ENCODE data around the gene CLIC4.
"Not testable (repeated sequence)": the region's sequence is repeated elsewhere in the genome, so short reads cannot be mapped to it uniquely, and the experiment has no call there.

CLIC4 gene

DNA sequence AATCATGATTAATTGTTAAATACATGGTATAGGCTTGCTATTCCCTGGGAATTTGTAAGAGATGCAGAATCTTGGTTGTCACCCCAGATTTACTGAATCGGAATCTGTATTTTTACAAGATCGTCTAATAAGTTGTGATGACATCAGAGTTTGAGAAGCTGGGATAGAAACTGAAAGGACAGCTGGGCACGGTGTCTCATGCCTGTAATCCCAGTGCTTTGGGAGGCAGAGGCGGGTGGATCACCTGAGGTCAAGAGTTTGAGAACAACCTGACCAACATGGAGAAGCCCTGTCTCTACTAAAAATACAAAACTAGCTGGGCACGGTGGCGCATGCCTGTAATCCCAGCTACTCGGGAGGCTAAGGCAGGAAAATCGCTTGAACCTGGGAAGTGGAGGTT, 35.4 kb downstream of the CLIC4 start:
- H3K4me3 Mint-ChIP-seq; intact Hi-C loops (cut with micrococcal nuclease); H3K27me3 Mint-ChIP-seq; H3K9me3 Mint-ChIP-seq; H3K27ac Mint-ChIP-seq: not testable (repeated sequence)
- Mint-ChIP-seq H3K36me3 (ENCODE audit: low read depth) (peaks cover 13% of the 10 kb centered on the region), H3K4me1 (ENCODE audit: low read depth) (peaks cover 36% of the 10 kb centered on the region)

DNA sequence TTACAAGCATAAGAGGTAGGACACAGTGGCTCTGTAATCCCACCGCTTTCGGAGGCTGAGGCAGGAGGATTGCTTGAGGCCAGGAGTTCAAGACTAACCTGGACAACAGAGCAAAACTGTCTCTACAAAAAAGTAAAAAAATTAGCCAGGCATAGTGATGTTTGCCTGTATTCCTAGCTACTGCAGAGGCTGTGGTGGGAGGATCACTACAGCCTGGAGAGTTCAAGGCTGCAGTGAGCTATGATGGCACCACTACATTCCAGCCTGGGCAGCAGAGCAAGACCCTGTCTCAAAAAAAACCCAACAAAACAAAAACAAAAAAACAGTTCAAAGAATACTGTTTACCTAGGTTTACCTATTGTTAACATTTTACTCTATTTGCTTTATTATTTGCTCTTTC, 37.4 kb downstream of the CLIC4 start:
- peaks cover 12% of the 10 kb centered on the region for H3K36me3 Mint-ChIP-seq (ENCODE audit: low read depth)
- intact Hi-C loops (cut with micrococcal nuclease), result no loop called here
- H3K4me3 Mint-ChIP-seq, result no peak overlapping the region
- no peak overlapping the region for H3K27ac Mint-ChIP-seq
- peaks cover 37% of the 10 kb centered on the region for H3K4me1 Mint-ChIP-seq (ENCODE audit: low read depth)
- H3K9me3 Mint-ChIP-seq, result no peaks in the 10 kb centered on the region
- H3K27me3 Mint-ChIP-seq, result no peaks in the 10 kb centered on the region

DNA sequence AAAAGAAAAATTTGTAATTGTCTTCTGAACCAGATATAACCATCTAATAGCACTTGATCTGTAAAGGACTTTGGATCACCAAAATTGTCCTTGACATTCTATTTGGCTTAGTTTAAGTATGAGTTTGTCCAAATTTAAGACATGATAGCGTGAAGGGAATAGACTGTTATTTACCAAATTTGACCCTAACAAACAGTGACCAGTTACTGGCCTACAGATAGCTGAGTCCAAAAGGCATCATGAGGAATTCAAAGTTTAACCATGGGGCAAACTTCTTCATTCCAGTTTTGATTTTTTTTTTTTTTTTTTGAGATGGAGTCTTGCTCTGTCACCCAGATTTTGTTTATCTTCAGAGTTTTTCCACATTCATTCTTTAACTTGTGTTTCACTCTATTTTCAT, 38.5 kb downstream of the CLIC4 start:
- Mint-ChIP-seq H3K4me3 (no peak overlapping the region), H3K9me3 (no peaks in the 10 kb centered on the region), H3K27me3 (no peaks in the 10 kb centered on the region), H3K36me3 (ENCODE audit: low read depth) (peaks cover 12% of the 10 kb centered on the region), H3K27ac (no peak overlapping the region), H3K4me1 (ENCODE audit: low read depth) (peaks cover 37% of the 10 kb centered on the region)
- intact Hi-C loops (cut with micrococcal nuclease), result no loop called here

DNA sequence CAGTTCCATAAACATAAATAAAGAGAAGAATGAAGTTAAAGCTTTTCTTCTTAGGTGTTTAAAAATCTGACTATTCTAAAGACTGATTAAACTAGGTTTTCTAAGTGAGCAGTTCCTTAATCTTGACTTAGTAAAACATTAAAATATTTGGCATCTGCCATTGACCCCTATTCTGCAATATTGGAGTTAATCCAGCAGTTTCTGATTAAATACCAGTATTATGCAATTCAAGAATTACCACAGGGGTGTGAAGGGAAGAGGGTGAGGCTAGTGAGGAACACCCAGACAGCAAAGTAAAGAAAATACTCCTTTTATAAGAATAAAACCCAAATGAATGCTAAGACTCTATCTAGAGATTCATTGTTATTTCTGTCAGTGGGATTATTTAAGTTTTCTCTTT, 40.9 kb downstream of the CLIC4 start:
- peaks cover 25% of the 10 kb centered on the region for H3K4me1 Mint-ChIP-seq (ENCODE audit: low read depth)
- H3K27me3 Mint-ChIP-seq, result no peaks in the 10 kb centered on the region
- no peaks in the 10 kb centered on the region for H3K9me3 Mint-ChIP-seq
- intact Hi-C loops (cut with micrococcal nuclease), result no loop called here
- peaks cover 4% of the 10 kb centered on the region for H3K36me3 Mint-ChIP-seq (ENCODE audit: low read depth)
- peak overlapping the region; percentile 65 for H3K27ac Mint-ChIP-seq
- H3K4me3 Mint-ChIP-seq, result no peak overlapping the region

DNA sequence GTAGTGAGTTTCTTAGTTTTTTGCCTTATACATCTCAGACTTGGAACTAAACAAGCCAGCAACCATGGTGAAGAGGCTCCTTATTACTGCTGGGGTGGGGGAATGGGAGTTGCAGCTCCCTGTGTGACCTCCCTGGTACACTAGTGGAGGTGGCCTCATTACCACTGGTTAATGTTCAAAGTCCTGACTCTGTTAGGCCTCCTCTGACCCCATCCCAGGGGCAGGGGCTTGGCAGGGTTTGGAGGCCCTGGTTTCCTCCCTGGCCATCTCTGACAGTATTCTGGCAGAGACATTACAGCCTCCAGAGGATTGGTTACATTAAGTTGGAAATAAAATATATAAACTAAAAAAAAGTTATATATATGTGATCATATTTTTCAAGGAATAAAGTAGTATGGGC, 45.2 kb downstream of the CLIC4 start:
- H3K4me1 Mint-ChIP-seq (ENCODE audit: low read depth), result peaks cover 31% of the 10 kb centered on the region
- no peaks in the 10 kb centered on the region for H3K9me3 Mint-ChIP-seq
- no peak overlapping the region for H3K27ac Mint-ChIP-seq
- H3K4me3 Mint-ChIP-seq, result no peak overlapping the region
- no peaks in the 10 kb centered on the region for H3K27me3 Mint-ChIP-seq
- H3K36me3 Mint-ChIP-seq (ENCODE audit: low read depth), result no peaks in the 10 kb centered on the region
- intact Hi-C loops (cut with micrococcal nuclease), result no loop called here

DNA sequence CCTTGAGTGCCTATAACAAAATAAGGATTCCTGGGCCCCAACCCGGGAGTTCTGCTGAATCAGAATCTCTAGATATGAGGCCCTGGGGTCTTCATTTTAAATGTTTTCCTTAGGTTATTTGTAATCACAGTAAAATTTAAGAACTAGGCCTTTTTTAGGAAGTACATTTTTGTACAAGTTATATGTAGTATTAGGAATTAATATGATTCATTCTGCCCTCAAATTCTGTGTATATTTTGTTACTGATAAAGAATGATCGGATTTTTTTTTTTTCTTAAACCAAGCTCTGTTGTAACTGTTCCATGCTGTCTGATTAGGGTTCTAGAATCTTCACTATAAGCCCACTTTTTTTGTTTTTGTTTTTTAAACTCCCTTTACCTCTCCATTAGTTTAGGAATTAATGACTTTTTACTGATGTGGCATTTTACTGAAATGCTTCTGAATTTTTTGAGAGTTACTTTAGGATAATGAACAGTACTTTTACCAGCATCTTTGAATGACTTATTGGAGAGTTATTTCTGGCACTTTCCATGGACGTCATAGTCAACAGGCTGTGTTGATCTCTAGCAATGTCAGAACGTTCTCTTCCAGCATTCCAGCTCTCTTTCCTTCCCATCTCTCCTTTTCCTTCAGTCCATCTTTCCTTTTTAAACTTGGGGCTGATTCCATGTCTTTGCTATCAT, 48.3 kb downstream of the CLIC4 start:
- Mint-ChIP-seq H3K27ac (peak overlapping the region; percentile 76), H3K9me3 (no peaks in the 10 kb centered on the region), H3K36me3 (ENCODE audit: low read depth) (peaks cover 15% of the 10 kb centered on the region), H3K27me3 (no peaks in the 10 kb centered on the region), H3K4me1 (ENCODE audit: low read depth) (peaks cover 24% of the 10 kb centered on the region), H3K4me3 (no peak overlapping the region)
- intact Hi-C loops (cut with micrococcal nuclease), result no loop called here

DNA sequence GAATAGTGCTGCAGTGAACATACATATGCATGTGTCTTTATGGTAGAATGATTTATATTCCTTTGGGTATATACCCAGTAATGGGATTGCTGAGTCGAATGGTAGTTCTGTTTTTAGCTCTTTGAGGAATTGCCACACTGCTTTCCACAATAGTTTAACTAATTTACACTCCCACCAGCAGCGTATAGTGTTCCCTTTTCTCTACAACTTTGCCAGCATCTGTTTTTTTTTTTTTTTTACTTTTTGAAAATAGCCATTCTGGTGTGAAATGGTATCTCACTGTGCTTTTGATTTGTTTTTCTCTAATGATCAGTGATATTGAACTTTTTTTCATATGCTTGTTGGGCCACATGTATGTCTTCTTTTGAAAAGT, 48.9 kb downstream of the CLIC4 start:
- H3K9me3 Mint-ChIP-seq; H3K4me3 Mint-ChIP-seq; intact Hi-C loops (cut with micrococcal nuclease); H3K27me3 Mint-ChIP-seq: not testable (repeated sequence)
- H3K4me1 Mint-ChIP-seq (ENCODE audit: low read depth), result peaks cover 24% of the 10 kb centered on the region
- peaks cover 20% of the 10 kb centered on the region for H3K36me3 Mint-ChIP-seq (ENCODE audit: low read depth)
- peak overlapping the region; percentile 76 for H3K27ac Mint-ChIP-seq

DNA sequence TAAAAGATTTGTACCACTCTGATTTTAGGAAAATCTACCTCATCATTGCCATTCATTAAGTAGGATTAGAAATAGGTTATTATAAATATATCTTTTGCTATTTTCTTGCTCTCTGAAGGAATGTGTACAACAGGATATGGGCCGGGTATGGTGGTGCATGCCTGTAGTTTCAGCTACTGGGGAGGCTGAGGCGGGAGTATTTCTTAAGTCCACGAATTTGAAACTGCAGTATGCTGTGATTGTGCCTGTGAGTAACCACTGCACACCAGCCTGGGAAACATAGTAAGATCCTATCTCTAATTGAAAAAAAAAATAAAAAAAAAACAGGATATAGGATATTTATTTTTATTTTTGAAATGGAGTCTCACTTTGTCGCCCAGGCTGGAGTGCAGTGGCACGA, 50.0 kb downstream of the CLIC4 start:
- Mint-ChIP-seq H3K27me3 (no peaks in the 10 kb centered on the region), H3K4me3 (no peak overlapping the region), H3K9me3 (no peaks in the 10 kb centered on the region), H3K36me3 (ENCODE audit: low read depth) (peaks cover 24% of the 10 kb centered on the region), H3K27ac (no peak overlapping the region), H3K4me1 (ENCODE audit: low read depth) (peaks cover 24% of the 10 kb centered on the region)
- intact Hi-C loops (cut with micrococcal nuclease), result no loop called here

DNA sequence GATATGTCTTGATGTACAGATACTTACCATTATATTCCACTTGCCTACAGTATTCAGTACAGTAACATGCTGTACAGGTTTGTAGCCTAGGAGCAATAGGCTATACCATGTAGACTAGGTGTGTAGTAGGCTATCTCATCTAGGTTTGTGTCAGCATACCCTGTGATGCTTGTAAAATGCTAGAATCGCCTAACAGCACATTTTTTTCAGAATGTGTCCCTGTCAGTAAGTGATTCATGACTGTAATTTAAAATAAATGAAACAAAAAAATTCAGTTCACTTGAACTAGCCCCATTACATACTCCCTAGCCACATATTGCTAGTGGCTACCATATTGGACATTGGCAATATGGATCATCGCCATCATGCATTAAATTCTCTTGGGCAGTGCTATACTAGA, 51.3 kb downstream of the CLIC4 start:
- intact Hi-C loops (cut with micrococcal nuclease), result no loop called here
- Mint-ChIP-seq H3K4me1 (ENCODE audit: low read depth) (peaks cover 30% of the 10 kb centered on the region), H3K4me3 (no peak overlapping the region), H3K36me3 (ENCODE audit: low read depth) (peaks cover 24% of the 10 kb centered on the region), H3K27ac (no peak overlapping the region), H3K27me3 (no peaks in the 10 kb centered on the region), H3K9me3 (no peaks in the 10 kb centered on the region)

DNA sequence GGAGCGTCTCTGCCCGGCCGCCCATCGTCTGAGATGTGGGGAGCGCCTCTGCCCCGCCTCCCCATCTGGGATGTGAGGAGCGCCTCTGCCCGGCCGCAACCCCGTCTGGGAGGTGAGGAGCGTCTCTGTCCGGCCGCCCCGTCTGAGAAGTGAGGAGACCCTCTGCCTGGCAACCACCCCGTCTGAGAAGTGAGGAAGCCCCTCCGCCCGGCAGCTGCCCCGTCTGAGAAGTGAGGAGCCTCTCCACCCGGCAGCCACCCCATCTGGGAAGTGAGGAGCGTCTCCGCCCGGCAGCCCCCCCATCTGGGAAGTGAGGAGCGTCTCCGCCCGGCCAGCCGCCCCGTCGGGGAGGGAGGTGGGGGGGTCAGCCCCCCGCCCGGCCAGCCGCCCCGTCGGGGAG, 54.0 kb downstream of the CLIC4 start:
- H3K4me1 Mint-ChIP-seq (ENCODE audit: low read depth), result peaks cover 23% of the 10 kb centered on the region
- intact Hi-C loops (cut with micrococcal nuclease); H3K4me3 Mint-ChIP-seq; H3K9me3 Mint-ChIP-seq; H3K27ac Mint-ChIP-seq; H3K27me3 Mint-ChIP-seq: not testable (repeated sequence)
- H3K36me3 Mint-ChIP-seq (ENCODE audit: low read depth), result peaks cover 24% of the 10 kb centered on the region

DNA sequence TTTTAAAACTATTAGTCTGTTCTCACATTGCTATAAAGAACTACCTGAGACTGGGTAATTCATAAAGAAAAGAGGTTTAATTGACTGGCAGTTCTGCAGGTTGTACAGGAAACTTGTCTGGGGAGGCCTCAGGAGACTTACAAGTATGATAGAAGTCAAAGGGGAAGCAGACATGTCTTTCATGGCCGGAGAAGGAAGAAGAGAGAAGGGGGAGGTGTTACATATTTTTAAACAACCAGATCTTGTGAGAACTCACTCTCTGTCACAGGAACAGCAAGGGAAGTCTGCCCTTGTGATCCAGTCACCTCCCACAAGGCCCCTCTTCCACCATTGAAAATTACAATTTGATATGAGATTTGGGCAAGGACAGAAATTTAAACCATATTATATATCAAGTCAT, 55.9 kb downstream of the CLIC4 start:
- Mint-ChIP-seq H3K4me3 (no peak overlapping the region), H3K36me3 (ENCODE audit: low read depth) (peaks cover 24% of the 10 kb centered on the region), H3K9me3 (no peaks in the 10 kb centered on the region), H3K27me3 (no peaks in the 10 kb centered on the region), H3K27ac (peak overlapping the region; percentile 43), H3K4me1 (ENCODE audit: low read depth) (peaks cover 24% of the 10 kb centered on the region)
- intact Hi-C loops (cut with micrococcal nuclease), result no loop called here

DNA sequence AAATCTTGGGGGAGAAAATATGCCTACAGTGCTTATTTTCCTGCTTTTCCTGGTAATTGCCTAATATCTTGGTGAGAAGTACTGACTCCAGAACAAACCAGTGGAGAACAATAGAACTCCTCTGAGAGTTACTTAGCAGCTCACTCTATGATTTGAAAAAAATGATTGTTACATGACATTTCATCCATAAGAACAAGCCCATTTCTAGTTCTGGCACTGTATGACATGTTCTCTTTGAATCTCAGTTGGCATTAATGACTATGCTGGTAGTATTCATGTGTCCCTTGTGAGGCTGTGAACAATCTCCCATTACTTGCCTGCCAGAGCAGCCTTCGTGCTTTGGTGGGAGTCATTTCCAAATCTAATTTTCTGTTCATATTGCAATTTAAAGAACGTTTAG, 58.0 kb downstream of the CLIC4 start:
- Mint-ChIP-seq H3K9me3 (no peaks in the 10 kb centered on the region), H3K27me3 (no peaks in the 10 kb centered on the region), H3K27ac (no peak overlapping the region), H3K4me3 (no peak overlapping the region), H3K4me1 (ENCODE audit: low read depth) (peaks cover 35% of the 10 kb centered on the region), H3K36me3 (ENCODE audit: low read depth) (peaks cover 24% of the 10 kb centered on the region)
- intact Hi-C loops (cut with micrococcal nuclease), result no loop called here

DNA sequence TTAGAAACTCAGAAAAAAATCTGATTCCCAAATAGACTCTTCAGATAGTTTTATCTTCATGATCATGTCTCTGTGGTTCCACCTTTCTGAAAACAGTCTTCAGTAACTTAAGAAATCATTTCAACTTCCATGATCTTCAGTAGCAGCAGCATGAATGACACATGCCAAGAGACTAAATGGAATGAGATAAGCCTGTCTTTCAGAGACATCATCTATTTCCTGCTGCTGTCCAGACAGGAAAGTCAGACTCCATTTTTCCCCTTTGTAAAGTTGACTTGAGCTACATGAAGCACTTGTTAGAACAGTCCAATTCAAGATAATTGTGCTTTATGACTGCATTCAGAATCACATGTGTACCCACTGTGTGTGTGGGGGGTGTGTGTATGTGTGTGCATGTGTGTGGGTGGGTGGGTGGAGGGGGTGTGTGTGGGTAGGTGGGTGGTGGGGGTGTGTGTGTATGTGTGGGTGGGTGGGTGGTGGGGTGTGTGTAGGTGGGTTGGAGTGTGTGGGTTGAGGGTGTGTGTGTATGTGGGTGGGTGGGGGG, 58.8 kb downstream of the CLIC4 start:
- Mint-ChIP-seq H3K27me3 (no peaks in the 10 kb centered on the region), H3K4me1 (ENCODE audit: low read depth) (peaks cover 35% of the 10 kb centered on the region), H3K36me3 (ENCODE audit: low read depth) (peaks cover 19% of the 10 kb centered on the region), H3K4me3 (no peak overlapping the region), H3K9me3 (no peaks in the 10 kb centered on the region), H3K27ac (no peak overlapping the region)
- intact Hi-C loops (cut with micrococcal nuclease), result no loop called here

DNA sequence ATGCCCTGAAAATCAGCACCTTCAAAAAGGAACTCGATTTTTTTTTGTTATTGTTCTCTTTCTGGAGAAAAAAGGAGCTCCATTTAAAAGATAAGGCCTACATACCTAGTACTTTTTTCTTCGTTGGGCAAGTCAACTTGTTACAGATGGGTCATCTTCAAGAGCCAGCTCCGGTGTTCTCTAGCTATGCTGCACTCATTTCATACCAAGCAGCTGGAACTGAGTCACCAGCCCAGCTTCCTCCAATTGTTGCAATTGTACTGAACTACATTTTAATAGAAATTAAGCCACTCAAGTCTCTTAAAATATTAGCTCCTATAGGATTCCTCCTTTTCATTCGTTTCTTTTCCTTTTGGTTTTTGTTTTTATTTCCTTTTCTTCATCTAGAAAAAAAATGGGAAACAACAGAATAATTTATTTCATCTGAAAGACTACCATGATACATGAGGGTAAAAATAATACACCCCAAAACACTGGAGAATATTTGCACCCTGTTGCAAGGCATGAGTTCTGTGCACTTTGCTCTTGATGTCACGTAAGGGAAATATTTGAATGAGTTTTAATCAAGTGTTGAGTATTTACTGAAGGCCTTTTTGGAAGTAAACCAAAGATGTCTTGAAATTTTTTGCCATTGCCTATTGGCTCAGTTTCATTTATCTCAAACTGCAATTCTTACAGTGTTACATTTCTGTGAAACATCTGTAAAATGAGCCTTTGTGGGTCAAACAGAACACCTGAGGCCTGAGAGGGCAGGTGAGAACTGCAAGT, 60.5 kb downstream of the CLIC4 start:
- H3K4me1 Mint-ChIP-seq (ENCODE audit: low read depth), result peaks cover 35% of the 10 kb centered on the region
- peaks cover 15% of the 10 kb centered on the region for H3K36me3 Mint-ChIP-seq (ENCODE audit: low read depth)
- H3K27me3 Mint-ChIP-seq, result no peaks in the 10 kb centered on the region
- H3K4me3 Mint-ChIP-seq, result no peak overlapping the region
- intact Hi-C loops (cut with micrococcal nuclease), result no loop called here
- no peak overlapping the region for H3K27ac Mint-ChIP-seq
- H3K9me3 Mint-ChIP-seq, result no peaks in the 10 kb centered on the region

Data from dendritic cell treated with granulocyte-macrophage colony-stimulating factor and Interleukin-4, amounts not matched to agents 40 ng/mL and 50 ng/mL, for 4 days (primary cell).